UCSD-AML1 (cell line): ENCODE measurements around the gene ZC3H7B.
A peak's percentile ranks its signal among the peaks of the same experiment; 100 is the strongest.
"Not testable (repeated sequence)": the region's sequence is repeated elsewhere in the genome, so short reads cannot be mapped to it uniquely, and the experiment has no call there.

Experiments used
- DNase-seq: peaks from one replicate; lab custom pipeline; 2025; ENCODE audit not compliant: unreplicated experiment; lab: John Stamatoyannopoulos, UW

The ZC3H7B gene

GRCh38 chr22:41377846-41378245, 76.5 kb downstream of the ZC3H7B start:
- no peak for DNase-seq

DNA sequence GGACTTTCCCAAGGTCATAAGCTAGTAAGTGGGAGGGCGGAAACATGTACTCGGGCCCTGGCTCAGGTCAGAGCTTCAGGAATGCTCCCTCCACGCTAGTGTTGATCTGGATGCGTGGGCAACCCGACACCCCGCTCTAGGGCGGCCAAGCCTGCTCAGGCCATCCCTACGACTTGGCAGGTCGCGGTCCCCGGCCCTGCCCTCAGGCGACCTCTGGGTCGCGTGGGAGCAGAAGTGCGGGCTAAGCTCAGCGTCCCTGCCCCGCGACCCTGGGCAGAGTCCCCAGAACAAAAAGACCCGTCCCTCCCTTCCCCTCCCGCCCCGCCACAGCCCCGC, 79.6 kb downstream of the ZC3H7B start:
- no peak for DNase-seq

- peak; percentile 99 for DNase-seq
These were observed 80.2 kb downstream of the ZC3H7B start, which contains the start of gene TEF for GRCh38 chr22:41381329-41382097. Gene TEF, plus strand, starts transcription at chr22:41381942. Its CDS starts 103 bp downstream, at chr22:41382045.

DNA sequence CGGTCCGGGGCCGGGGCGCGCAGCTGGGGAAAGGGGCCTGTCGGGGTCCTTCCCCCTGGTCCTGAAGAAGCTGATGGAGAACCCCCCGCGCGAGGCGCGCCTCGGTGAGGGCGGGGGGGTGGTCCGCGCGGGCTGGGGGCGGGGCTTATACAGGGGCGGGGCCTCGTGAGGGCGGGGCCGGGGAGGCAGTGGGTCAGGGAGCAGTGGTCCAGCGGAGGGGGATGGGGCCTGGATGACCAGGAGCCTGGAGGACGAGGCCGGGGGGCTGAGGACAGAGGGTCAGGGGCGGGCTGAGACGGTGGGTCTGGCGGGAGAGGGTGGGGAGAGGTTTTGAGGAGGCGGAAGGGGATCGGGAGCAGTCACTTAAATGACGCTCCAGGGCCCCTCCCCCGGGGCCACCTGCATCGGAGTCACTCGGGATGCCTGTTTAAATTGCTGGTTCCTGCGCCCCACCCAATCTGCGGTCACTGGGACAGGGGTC, 80.8 kb downstream of the ZC3H7B start:
- DNase-seq: peak; percentile 78

DNA sequence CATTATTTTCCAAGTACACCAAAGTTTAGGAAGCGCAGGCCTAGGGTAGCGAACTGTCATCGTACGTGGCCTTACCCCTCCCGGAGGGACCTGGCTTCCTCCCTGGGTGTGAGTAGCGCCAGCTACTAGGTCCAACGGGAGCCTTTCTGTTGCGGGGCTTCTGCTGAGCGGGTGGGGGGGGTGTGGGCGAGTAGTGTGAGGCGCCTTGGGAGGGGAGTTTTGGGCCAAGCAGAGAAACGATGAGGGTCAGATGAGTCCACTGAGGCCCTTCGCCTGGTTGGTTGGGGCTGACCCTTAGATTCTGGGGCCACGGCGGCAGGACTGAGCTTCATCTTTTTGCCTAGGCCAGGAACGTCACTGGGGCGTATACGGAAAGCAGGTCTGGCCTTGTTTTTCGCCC, 81.3 kb downstream of the ZC3H7B start:
- DNase-seq: no peak

DNA sequence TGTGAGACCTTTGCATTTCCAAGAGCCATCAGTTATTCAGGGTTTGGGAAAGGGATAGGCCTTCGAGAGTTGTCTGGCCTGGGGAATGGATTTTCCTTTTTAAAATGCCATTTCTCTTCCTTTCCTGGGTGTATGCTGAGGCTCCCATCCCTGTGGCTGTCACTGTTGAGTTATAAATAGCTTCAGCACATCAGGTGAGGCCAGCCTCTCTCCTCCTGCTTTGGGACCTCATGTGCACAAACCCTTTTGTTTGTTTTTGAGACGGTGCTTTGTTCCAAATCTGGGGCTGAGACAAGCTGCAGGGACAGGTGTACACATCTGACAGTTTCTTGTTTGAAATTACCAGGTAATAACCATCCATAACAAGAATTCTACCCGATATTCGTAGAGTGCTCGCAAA, 81.8 kb downstream of the ZC3H7B start:
- DNase-seq: no peak

DNA sequence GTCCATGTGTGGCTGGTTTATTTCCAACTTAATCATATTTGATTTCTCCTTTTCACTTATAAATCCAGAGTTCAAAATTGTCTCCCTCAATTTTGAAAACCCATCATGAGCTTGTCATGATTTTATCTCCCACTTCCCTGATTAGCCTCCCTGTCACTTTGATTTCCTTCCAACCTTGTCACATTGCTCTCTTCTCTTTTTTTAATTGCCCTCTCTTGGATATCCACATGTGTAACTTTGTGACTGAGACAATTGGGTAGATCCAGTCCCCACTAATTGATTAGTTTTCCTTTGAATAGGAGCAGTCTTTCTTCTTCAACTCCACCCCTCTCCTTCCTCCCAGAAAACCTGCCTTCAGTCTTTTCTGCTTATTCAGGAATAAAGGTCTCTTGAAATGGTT, 82.8 kb downstream of the ZC3H7B start:
- DNase-seq: no peak

DNA sequence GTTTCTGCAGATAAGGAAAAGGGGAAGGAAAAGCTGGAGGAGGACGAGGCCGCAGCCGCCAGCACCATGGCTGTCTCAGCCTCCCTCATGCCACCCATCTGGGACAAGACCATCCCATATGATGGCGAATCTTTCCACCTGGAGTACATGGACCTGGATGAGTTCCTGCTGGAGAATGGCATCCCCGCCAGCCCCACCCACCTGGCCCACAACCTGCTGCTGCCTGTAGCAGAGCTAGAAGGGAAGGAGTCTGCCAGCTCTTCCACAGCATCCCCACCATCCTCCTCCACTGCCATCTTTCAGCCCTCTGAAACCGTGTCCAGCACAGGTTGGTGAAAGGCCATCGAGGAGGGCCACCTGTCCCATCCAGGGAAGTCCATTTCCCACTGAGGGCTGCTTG, 86.0 kb downstream of the ZC3H7B start:
- DNase-seq: peak; percentile 47

GRCh38 chr22:41394012-41394356, 92.7 kb downstream of the ZC3H7B start:
- no peak for DNase-seq

DNA sequence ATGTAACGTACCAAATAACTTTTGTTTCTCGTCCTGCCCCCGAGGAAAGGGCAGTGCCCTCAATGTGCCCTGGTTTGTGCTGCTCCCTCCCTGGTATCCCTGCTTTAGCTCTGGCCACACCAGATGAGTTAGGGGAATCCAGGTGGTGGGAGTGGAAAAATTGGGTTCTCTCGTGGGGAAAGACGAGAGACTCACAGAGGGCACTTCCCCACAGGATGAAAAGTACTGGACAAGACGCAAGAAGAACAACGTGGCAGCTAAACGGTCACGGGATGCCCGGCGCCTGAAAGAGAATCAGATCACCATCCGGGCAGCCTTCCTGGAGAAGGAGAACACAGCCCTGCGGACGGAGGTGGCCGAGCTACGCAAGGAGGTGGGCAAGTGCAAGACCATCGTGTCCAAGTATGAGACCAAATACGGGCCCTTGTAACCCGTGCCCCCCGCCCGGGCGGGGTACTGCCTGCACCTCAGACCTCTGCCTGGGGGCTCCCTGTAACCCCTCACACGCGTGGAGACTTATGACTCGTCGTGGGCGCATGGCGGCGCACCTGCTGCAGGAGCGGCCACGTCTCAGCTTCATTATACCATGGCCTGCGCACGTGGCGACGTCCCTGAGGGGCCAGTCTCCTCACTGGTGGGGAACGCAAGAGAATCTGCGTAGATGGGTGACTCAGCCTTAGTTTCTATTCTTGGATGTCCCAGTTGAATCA, 94.4 kb downstream of the ZC3H7B start:
- DNase-seq: no peak

GRCh38 chr22:41397143-41397811, 96.0 kb downstream of the ZC3H7B start:
- no peak for DNase-seq

- DNase-seq: no peak
These were observed 97.6 kb downstream of the ZC3H7B start for GRCh38 chr22:41398921-41399320.

- no peak for DNase-seq
These were observed 100.7 kb downstream of the ZC3H7B start for GRCh38 chr22:41401781-41402648.

DNA sequence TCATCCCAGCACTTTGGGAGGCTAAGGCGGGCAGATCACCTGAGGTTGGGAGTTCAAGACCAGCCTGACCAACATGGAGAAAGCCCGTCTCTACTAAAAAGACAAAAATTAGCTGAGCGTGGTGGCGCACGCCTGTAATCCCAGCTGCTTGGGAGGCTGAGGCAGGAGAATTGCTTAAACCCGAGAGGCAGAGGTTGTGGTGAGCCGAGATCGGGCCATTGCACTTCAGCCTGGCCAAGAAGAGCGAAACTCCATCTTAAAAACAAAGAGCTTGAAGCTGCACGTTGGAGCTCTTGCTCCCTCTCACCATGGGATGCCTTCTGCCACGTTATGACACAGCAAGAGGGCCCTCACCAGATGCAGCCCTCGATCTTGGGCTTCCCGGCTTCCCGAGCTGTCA, 101.5 kb downstream of the ZC3H7B start:
- not testable (repeated sequence) for DNase-seq

- peak; percentile 75 for DNase-seq
These were observed 102.4 kb downstream of the ZC3H7B start for GRCh38 chr22:41403532-41404318.

GRCh38 chr22:41405588-41405987, 104.3 kb downstream of the ZC3H7B start:
- no peak for DNase-seq

- no peak for DNase-seq
These were observed 105.1 kb downstream of the ZC3H7B start for GRCh38 chr22:41406410-41406809.

DNA sequence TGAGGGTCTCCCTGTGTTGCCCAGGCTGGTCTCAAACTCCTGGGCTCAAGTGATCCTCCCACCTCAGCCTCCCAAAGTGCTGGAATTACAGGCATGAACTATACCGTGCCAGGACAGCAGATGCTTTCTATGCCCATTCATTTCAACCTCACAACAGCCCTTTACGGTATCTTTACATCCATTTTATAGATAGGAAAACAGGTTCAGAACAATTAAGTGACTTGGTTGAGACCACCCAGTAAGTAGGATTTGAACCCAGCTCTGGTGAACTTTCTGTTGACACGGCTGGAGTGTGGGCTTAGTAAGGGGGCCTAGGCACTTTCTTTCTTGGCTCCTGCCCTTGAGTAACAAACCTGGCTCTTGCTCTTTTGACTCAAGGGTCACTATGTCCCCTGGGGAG, 106.1 kb downstream of the ZC3H7B start:
- DNase-seq: no peak

DNA sequence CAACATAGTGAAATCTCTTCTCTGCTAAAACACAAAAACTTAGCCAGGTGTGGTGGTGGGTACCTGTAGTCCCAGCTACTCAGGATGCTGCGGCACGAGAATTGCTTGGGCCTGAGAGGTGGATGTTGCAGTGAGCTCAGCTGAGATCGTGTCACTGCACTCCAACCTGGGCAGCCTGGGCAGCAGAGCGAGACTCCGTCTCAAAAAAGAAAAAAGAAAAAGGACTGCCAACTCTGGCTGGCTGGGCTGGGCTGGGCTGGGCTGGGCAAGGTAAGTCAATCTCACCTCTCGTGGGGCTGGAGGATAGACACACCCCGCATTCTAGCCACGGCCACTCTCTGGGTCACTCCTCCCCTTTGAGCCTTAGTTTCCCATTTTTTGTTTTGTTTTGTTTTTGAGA, 107.3 kb downstream of the ZC3H7B start:
- DNase-seq: no peak
